ENCODE results near the gene UTS2R.

- no peak for TF ChIP-seq POLR2A (IDR thresholded peaks at IDR 0.05; ENCODE audit: low read length)
- no peak for TF ChIP-seq GATA1 (IDR thresholded peaks at IDR 0.05; ENCODE audit: low read depth, low read length)
Observed at GRCh38 chr17:82388223-82388921, 16.8 kb downstream of the UTS2R start.

Data from erythroblast (primary cell).